GM21529 (cell line): ENCODE results near the gene CENPS.
"Not testable (repeated sequence)": the region's sequence is repeated elsewhere in the genome, so short reads cannot be mapped to it uniquely, and the experiment has no call there.

Experiments
- ATAC-seq: cut with Tn5 transposase; IDR thresholded peaks from one replicate; pipeline ENCODE4 v1.9.1; 2021; ENCODE audit not compliant: unreplicated experiment

CENPS gene

DNA sequence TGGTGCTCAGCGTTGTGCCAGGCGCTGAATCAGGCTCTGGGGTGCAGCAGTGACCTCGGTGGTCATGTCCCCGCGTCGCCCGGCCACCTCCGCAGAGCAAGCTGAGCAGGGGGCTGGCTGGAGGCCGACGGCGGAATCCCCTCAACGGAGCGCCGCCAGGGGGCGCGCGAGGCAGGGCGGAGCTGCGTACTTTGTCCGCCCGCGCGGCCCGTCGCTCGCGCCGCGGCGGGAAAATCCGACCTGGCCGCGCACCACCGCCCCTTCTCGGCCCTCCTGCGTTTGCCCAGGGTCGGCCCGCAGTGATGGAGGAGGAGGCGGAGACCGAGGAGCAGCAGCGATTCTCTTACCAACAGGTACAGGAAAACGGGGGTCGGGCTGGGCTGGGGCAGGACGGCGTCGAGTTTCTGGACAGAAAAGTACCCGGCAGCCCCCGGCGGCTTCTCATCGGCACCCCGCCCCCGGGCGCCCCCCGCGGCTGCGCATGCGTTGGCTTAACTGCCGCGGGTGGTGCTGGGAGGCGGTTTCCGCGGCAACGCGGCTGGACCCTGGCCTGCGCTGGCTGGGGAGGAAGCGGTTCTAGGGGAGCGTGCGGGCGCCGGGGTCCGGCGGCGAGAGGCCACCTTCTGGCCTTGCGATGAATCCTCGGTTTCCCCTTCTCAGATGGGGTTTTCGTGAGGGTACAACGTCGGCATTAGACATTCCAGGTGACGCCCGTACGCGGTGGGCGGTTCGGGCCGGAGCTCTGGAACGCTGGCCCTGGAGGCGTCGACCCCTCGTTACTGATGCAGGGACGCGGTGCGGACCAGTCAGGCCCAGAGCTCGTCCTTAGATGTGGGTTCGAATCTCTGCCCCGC lies at the start of gene CENPS:
Gene CENPS, plus strand, starts transcription at position 218 of the 854 bp plus-strand sequence. Its CDS starts 85 bp downstream, at position 303.
- ATAC-seq, result peak; percentile 75

DNA sequence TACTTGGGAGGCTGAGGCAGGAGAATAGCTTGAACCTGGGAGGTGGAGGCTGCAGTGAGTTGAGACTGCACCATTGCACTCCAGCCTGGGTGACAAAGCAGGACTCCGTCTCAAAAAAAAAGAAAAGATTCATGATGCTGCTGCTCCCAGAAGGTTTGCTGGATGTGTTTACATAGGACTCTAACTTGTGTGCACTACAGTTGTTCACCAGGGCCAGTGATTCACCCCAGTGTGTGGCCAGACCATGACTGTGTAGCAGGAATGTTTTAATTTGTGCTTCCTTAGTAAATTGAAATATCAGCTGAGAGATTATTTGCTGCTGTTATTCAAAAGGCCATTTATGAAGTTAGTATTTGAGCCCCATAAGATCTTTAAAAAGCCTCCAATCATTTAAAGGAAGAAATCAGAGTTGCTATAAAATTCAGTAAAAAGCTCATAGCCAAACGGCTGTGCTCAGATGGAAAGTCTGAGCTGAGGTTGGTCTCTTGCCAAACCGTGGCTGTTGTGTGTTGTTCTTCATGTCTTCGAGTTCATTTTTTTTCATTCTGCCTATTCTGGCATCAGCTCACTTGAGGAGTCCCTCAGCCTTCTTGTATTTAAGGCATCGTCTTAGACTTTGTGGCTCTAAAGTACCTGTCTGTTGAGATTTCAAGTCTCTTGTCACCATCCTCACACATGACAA lies 49.5 kb upstream of the CENPS start:
- ATAC-seq, result no peak

DNA sequence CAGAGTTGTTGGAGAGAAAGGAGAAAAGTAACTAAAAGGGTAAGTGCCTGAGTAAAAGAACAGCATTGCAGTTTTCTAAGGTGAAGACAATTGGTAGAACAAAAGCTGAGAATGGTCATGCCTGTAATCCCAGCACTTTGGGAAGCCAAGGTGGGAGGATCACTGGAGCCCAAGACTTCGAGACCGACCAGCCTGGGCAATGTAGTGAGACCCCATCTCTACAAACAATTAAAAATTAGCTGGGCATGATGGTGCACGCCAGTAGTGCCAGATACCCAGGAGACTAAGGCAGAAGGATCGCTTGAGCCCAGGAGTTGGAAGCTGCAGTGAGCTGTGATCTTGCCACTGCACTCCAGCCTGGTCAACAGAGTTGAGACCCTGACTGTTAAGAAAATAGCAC lies 46.6 kb upstream of the CENPS start:
- ATAC-seq, result no peak

DNA sequence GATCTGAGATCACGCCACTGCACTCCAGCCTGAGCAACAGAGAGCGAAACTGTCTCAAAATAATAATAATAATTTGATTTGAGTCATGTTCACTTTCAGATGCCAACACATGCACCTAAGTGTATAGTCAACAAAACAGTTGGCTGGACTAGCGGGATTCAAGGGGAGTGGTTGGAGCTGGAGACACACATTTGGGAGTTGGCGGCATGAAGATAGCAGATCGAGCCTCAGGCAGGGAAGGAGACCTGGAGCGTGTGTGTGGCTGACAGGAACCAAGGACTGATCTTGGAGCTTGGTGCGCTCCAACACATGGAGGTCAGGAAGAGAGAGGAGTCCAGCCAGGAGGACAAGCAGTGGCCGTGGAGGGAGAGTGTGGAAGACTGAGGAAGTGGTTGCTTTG lies 46.0 kb upstream of the CENPS start:
- ATAC-seq, result no peak

DNA sequence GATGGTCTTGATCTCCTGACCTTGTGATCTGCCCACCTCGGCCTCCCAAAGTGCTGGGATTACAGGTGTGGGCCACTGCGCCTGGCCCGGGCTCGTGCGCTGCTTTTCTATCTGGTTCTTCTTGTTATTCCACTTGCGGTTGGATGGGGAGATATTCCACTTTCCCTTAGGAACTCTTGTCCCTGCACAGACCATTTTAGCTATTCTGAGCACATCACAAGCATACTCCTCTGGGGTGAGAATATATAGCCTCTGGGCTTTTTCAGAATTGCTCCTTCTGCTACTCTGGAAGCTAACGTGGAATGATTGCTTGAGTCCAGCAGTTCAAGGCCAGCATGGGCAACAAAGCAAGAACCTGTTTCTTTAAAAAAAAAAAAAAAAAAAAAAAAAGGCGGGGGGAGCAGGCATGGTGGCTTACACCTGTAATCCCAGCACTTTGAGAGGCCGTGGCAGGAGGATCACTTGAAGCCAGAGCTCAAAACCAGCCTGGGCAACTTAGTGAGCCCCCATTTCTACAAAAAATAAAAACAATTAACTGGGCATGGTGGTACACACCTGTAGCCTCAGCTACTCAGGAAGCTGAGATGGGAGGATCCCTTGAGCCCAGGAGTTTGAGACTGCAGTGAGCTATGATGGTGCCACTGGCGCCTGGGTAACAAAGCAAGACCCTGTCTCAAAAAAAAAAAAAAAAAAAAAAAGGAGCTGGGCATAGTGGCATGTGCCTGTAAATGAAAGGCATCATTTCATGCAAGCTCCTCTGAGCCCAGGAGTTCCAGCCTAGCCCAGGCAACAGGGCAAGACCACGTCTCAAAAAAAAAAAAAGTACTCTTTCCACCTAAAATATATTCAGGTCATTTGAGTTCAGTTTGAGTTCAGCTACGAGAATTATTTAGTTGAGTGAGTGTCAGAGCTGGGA lies 43.2 kb upstream of the CENPS start:
- no peak for ATAC-seq

DNA sequence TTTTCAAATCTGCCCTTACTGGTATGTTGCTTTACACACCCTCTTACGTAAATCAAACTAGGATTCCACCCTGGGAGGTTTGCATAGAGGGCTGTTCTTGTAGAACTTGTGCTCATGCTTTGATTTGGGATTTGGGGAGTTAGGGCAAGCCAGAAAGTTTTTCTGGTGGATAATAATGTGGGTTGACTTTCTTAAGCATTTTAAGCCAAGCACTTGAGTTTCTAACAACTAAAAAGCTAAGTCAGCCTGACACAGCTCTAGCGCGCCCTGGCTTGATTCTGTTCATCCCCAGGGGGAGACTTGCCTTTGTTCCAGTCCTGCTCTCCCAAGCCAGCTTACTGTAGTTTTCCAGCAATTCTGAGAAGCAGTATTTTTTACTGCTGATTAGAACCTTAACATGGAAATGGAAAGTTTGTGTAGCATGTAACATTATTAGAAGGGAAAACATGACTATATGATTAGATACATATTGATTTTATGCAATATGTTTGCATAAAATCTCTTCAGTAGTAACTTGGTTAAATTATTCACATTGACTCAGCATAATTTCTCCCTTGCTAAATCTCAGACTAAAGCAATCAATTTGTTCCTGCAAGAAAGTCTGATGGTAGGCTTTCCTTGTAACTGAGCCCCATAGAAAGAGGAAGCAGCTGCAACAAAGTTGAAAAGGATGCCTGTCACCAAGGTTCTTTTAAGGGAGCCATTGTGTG lies 42.4 kb upstream of the CENPS start:
- ATAC-seq, result no peak

DNA sequence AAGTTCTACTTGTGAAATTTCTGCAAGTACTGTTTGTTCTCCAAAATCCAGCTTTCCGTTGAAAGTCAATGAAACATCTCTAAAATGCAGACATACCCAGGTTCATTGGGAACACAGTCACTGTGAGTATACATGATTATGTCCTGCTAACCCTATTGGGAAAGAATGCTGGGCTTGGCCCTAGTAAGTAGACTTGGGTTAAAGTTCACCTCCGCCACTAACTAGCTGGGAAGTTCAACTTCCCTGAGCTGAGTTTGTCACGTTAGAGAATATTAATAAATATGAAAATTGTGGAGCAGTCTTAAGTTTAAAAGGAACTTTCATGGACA lies 41.9 kb upstream of the CENPS start:
- ATAC-seq, result no peak

DNA sequence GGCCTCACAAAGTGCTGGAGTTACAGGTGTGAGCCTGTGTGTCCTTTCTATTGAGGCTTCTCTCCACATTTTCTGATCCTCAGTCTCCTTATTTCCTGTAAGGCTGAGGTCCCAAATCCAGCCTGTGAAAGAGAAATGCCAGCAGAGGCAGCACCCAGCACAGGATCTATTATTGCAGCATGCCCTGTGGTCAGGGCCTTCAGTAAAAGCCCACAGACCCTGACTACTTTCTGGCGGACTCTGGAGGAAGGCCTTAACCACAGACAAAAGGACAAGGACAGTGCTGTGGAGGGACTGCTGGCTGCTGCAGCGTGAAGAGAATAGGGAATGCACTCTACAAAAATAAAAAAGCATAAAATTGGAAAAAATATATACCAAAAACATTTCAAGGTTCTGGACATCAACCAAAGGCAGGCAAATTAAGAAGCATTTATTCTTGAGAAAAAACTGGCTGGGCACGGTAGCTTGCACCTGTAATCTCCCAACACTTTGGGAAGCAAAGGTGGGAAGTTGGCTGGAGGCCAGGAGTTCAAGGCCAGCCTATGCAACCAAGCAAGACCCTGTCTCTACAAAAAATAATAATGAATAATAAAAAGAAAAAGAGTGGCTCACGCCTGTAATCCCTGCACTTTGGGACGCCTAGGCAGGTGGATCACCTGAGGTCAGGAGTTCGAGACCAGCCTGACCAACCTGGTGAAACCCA lies 40.8 kb upstream of the CENPS start:
- ATAC-seq, result no peak

DNA sequence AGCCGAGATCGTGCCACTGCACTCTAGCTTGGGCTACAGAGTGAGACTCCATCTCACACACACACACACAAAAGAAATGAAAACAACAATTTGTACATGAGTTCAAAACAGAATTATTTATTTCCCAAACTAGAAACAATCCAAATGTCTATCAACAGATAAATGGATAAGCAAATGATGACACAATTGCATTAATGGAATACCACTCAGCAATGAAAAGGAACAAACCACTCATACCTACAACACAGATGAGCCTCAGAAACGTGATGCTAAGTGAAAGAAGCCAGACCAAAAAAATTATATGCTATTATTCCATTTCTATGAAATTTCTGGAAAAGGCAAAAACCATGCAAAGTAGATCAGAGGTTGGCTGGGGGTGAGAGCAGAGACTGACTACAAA lies 33.4 kb upstream of the CENPS start:
- ATAC-seq, result no peak

DNA sequence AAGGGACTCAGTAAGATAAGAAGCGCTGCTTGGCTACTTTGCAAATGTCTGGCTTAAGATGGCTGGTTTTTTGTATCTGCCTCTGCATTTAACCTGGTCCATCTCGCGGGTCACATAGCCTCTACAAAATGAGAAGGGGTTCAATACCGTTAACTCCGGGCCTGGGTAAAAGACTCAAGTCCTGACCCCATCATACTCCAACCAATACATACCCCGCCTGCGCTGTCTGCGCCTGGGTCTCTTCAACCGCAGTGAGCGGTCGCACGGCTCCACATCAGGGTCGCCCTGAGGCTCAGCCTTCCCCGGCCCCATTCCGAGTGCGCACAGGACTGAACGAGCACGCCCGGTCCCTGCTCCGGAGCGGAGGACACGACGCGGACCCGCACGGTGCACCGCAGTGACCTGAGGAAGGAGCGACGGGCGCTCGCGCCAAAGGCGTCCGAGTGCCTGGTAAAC lies 31.9 kb upstream of the CENPS start:
- ATAC-seq, result no peak

DNA sequence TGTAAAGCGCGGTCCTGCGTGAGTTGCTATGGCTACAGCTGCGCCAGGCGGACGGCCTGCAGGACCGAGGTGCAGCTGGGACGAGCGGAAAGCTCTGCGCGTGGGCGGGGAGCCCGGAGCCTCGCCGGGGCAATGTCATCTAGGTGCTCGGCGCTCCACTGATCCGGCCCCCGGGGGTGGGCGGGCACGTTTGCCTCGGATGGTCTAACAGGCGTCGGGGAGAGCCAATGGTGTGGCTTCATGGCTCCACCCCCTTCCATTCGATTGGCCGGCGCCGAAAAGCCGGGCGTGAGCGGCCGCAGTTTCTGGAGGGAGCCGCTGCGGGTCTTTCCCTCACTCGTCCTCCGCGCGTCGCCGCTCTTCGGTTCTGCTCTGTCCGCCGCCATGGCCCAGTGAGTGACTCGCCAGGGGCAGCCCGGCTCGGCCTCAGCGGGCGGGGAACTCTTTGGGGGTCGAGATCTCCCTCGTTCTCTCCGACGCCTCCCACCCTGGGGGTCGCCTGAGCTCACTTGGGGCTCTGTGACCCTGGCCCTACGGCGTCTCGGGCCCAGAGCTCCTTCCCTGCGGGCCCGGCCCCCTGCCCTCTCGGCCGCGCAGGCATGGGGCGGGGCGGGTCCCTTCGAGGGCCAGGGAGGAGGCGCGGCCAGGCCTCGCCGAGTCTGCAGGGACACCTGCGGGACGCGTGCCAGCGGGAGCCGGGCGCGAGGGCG lies 31.3 kb upstream of the CENPS start, which contains the start of gene PGD:
Gene PGD, plus strand, starts transcription at position 331 of the 710 bp plus-strand sequence. Its CDS starts 54 bp downstream, at position 385.
- ATAC-seq, result peak; percentile 95

DNA sequence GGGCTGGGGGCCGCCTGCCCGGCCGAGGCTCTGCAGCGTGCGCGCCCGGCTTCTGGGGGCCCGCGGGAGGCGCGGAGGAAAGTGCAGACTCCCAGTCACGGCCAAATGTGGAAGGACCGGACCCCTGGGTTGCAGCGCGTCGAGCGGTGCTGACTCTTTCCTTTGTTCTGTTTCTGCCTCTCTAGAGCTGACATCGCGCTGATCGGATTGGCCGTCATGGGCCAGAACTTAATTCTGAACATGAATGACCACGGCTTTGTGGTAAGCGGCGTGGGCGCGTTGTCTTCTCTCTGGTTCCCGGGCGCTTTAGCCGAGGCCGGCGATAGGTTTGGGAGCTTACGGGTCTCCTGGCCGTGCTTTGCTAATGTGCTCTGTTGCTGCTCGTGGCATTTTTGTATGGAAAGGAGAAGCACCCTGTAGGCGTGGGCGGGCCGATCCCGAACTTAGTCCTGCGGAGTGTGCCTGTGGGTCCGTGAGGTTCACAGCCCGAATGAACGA lies 30.7 kb upstream of the CENPS start:
- ATAC-seq, result no peak

DNA sequence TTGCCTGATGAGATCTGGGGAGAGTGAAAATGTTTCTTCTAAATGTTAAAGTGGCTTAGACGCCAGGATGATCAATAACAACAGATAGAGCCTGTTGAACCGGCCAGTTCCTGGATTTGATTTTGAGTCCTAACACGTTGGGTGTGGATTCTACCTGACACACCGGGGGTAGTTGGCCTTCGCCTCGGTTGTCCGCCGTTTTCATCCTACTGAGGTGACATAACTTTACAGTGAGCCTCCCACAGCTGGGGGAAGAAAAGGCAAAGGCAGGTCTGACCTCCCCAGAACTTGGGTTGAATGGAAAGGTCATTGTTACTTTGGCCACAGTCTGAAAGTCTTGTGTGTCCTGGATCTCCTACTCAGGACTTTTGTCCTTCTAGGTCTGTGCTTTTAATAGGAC lies 30.2 kb upstream of the CENPS start:
- no peak for ATAC-seq

DNA sequence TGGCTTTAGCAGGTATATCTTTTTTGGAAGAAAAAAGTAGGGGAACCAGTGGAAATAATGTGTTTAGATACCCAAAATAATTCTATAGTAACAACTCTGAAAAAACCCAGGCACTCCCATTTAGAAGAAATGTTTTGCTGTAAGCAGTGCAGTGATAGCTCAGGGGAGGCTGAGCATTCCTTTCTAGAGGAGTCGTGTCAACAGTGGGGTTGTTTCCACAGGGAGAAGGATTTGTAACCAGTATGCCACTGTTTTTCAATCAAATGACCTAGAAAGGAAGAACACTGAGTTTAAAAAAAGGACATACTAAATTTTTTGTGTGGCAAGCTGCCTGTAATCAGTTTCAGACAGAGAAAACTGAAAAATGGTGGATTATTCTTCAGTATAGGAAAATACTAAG lies 29.0 kb upstream of the CENPS start:
- no peak for ATAC-seq

DNA sequence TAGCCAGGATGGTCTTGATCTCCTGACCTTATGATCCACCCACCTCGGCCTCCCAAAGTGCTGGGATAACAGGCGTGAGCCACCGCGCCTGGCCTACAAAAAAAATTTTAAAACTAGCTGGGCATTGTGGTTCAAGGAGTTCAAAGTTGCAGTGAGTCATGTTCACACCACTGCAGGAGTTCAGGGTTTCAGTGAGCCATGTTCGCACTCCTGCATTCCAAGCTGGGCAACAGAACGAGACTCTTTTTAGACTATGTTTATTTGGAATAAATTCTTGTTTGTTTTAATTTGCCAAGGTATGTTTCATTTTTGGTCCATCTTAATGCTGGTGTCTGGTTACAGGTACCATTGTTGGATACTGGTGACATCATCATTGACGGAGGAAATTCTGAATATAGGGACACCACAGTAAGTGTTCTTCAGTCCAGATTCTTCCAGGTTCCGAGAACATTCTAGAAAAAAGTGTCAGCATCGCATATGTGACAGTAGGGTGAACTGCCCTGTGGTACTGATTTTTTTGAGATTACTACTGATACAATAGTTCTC lies 27.4 kb upstream of the CENPS start:
- no peak for ATAC-seq

DNA sequence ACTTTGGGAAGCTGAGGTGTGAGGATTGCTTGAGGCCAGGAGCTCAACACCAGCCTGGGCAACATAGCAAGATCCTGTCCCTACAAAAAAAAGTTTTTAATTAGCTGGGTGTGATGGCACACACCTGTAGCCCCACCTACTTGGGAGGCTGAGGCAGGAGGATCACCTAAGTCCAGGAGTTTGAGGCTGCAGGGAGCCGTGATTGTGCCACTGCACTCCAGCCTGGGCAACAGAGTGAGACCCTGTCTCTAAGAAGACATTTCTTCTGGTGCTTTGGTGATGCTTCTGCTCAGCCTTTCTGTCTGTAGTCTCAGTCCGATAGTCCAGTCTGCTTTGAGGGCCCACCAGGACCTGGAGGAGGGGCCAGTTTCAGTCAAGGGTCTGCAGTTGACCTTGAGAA lies 23.0 kb upstream of the CENPS start:
- no peak for ATAC-seq

DNA sequence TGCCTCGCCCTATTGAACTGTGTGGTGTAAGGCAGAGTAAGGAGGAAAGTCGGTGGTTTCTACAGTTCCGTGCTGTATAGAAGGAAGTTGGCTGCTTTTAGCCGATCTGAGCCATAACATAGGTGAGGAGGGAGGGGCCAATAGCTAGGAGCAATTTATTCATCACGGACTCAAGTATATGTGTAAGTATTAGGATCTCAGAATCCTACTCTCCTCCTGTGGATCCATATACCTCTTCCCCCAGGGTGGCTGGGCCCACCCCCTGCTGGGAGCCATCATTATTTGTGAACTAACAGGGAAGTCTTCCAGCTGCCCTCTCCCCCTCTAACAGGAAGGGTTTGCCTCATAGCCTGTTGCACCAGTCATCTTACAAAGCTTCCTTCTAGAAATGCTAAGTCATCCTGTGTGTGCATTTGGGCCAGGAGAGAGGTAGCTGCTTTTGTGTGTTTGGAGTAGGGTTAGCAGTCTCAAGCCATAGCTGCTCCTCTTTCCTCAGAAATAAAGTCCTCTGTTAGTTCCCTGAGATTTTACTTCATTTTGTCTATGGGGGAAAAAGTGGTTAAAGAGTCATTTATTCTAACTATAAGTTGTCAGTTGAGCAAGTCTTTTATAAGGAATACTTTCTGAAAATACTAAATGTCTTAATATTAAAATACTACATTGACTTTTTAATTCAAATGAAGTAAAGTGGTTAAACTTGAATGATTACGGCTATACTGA lies 14.9 kb upstream of the CENPS start:
- ATAC-seq, result no peak

DNA sequence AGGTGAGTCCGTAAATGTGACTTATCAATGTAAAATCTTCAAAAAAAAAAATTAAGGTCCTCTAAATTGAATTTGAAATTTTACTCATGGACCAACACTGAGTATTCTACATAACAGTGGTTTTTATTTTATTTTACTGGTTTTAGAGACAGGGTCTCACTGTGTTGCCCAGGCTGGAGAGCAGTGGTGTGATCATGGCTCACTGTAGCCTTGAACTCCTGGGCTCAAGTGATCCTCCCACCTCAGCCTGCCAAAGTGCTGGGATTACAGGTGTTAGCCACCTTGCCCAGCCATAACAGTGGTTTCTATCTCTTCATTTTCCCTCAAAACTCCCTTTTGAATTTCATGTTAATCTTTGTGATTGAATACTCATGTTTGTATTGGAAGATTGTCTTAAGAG lies 14.3 kb upstream of the CENPS start:
- ATAC-seq, result not testable (repeated sequence)
